Peyer's patch (tissue), 4 donors: ENCODE measurements around the gene HDX. TPM values are rescaled to one million over a fixed set of nuclear protein-coding genes. Genes with fewer than 3 reads are reported as not detected.

Experiments used
- DNase-seq, 3 donors: peaks; one replicate each; pipeline ENCODE4 v3.0.0-alpha.2; 2017 to 2019
- H3K27ac ChIP-seq, 4 donors: fragments of 200-600 bp; sonication (generic); one replicate each; pipeline ENCODE4 v1.5.1; 2016 to 2019
- H3K27me3 ChIP-seq, 2 donors: fragments of 200-600 bp; sonication (generic); one replicate each; pipeline ENCODE4 v1.5.1; 2019
- H3K36me3 ChIP-seq, 3 donors: fragments of 200-600 bp; sonication (generic); one replicate each; pipeline ENCODE4 v1.5.1; 2016 to 2019
- H3K4me1 ChIP-seq, 4 donors: fragments of 200-600 bp; sonication (generic); one replicate each; pipeline ENCODE4 v1.5.1; 2016 to 2019
- H3K4me3 ChIP-seq, 4 donors: fragments of 200-600 bp; sonication (generic); 1 replicate in 3 of 4; 2 replicates in 1 of 4; pipeline ENCODE4 v1.5.1; 2016 to 2019; ENCODE audit warnings: mild to moderate bottlenecking in 1 of 4
- H3K9me3 ChIP-seq, 4 donors: fragments of 200-600 bp; sonication (generic); one replicate each; pipeline ENCODE4 v1.5.1; 2016 to 2019; ENCODE audit warnings: mild to moderate bottlenecking in 1 of 4
- CTCF ChIP-seq, 6 experiments: fragments of 450-650 bp in 4 of 6; fragments of 200-600 bp in 2 of 6; sonication (generic) in 1 of 6; IDR thresholded peaks; one replicate each; pipeline ENCODE4 v1.5.1; 2017 to 2019; ENCODE audit warnings: antibody characterized with exemption in 6 of 6, mild to moderate bottlenecking in 3 of 6, moderate library complexity in 1 of 6
- POLR2A ChIP-seq, 2 donors: fragments of 450-650 bp; IDR thresholded peaks; one replicate each; pipeline ENCODE4 v1.5.1; 2017; ENCODE audit warnings: antibody characterized with exemption in 2 of 2, mild to moderate bottlenecking in 2 of 2, moderate library complexity in 2 of 2
- total RNA-seq, 4 donors: library from RNA; depleted of rRNA; stranded (reverse); fragments of >200 nt; gene quantifications; one replicate each; pipeline ENCODE4 v1.1.0, GENCODE V29; 2016

Gene HDX
- total RNA-seq, 4 donors from 2014 or later = 3.0 to 3.3 (median 3.3) TPM

GRCh38 chrX:84477114-84477513, 25.1 kb downstream of the HDX start:
- no peaks in the 10 kb centered on the region for H3K9me3 ChIP-seq
- no peak overlapping the region for H3K4me3 ChIP-seq
- H3K4me1 ChIP-seq = no peaks in the 10 kb centered on the region
- H3K27ac ChIP-seq = no peak overlapping the region
- no peaks in the 10 kb centered on the region for H3K27me3 ChIP-seq
- no peak for DNase-seq
- no peak for TF ChIP-seq POLR2A (IDR thresholded peaks at IDR 0.05)
- no peak for TF ChIP-seq CTCF (IDR thresholded peaks at IDR 0.05)
- H3K36me3 ChIP-seq = no peaks in the 10 kb centered on the region

DNA sequence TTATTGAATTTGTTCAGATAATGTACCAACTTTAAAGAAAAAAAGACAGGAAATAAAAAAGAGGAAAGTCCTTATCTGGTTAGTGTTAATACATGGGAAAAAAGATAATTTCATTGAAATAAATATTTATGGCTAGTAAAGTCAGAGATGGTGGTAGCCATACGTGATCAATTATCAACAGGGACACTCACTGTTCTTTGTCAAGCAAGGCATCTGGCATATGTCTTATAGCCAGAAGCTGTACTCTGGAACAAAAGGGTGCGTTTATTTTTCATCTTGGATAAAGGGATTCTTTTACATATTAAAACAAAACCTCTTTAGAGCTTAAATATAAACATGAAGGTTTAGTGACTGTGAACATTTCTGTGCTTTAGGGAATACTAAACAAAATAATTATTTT, 26.7 kb downstream of the HDX start:
- Histone ChIP-seq H3K36me3 (no peaks in the 10 kb centered on the region), H3K4me3 (no peak overlapping the region), H3K9me3 (no peaks in the 10 kb centered on the region), H3K27me3 (no peaks in the 10 kb centered on the region), H3K4me1 (no peaks in the 10 kb centered on the region), H3K27ac (no peak overlapping the region)
- TF ChIP-seq CTCF (IDR thresholded peaks at IDR 0.05) = no peak
- TF ChIP-seq POLR2A (IDR thresholded peaks at IDR 0.05) = no peak
- no peak for DNase-seq

DNA sequence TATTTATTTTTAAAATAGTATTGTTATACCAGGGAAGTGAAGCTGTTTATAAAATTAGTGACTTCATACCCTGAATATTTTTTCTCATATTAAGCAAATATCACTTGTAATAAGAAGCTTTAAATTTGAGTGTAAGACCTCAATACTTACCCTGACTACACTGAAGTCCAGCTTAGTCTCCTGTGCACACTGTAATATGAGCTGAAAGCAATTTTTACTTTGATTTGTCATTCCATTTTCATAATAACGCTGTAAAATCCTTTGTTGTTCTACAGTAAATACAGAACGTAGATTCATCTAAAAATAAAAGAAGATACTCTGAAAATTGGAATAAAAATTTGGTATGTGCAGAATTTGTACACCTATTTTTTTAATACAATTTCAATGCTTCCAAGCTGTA, 27.2 kb downstream of the HDX start:
- H3K27ac ChIP-seq = no peak overlapping the region
- no peaks in the 10 kb centered on the region for H3K27me3 ChIP-seq
- H3K4me3 ChIP-seq = no peak overlapping the region
- H3K36me3 ChIP-seq = no peaks in the 10 kb centered on the region
- TF ChIP-seq CTCF (IDR thresholded peaks at IDR 0.05) (no peak), POLR2A (IDR thresholded peaks at IDR 0.05) (no peak)
- no peaks in the 10 kb centered on the region for H3K9me3 ChIP-seq
- no peaks in the 10 kb centered on the region for H3K4me1 ChIP-seq
- no peak for DNase-seq

DNA sequence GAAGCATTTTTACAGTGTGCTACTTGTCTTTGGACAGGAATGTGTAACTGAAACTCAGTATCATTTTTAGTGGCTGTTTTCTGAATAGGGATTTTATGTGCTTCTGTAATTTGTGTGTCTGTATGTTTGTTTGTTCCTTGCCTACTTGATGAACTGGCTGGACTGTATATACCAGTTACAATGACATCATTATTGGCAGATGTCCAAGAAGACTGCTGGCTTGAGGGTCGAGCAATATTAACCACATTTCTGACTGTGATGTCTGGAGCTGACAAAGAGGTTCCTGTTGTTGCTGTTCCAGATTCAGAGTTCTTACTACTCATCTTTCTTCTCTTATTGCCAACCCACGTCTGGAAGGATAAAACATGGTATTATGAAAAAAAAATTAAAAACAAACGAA, 33.0 kb downstream of the HDX start:
- no peaks in the 10 kb centered on the region for H3K36me3 ChIP-seq
- no peaks in the 10 kb centered on the region for H3K4me1 ChIP-seq
- H3K27ac ChIP-seq = no peak overlapping the region
- H3K9me3 ChIP-seq = no peaks in the 10 kb centered on the region
- DNase-seq = no peak
- no peak overlapping the region for H3K4me3 ChIP-seq
- TF ChIP-seq CTCF (IDR thresholded peaks at IDR 0.05) (no peak), POLR2A (IDR thresholded peaks at IDR 0.05) (no peak)
- H3K27me3 ChIP-seq = no peaks in the 10 kb centered on the region

- no peaks in the 10 kb centered on the region for H3K4me1 ChIP-seq
- no peak for DNase-seq
Observed at GRCh38 chrX:84467898-84468297, 34.4 kb downstream of the HDX start.

More at GRCh38 chrX:84467898-84468297, 34.4 kb downstream of the HDX start:
- no peak for TF ChIP-seq POLR2A (IDR thresholded peaks at IDR 0.05)
- no peak for TF ChIP-seq CTCF (IDR thresholded peaks at IDR 0.05)
- Histone ChIP-seq H3K9me3 (no peaks in the 10 kb centered on the region), H3K4me3 (no peak overlapping the region), H3K36me3 (no peaks in the 10 kb centered on the region), H3K27ac (no peak overlapping the region), H3K27me3 (no peaks in the 10 kb centered on the region)
